GM19238 (cell line): ENCODE measurements around the gene ERICH6B.
"Not testable (repeated sequence)": the region's sequence is repeated elsewhere in the genome, so short reads cannot be mapped to it uniquely, and the experiment has no call there.

Experiments
- DNase-seq: peaks from one replicate; pipeline ENCODE4 v3.0.0; 2011; ENCODE audit warnings: low spot score; ENCODE audit not compliant: insufficient read length

ERICH6B gene

GRCh38 chr13:45615501-45616101, at the start of gene ERICH6B:
Gene ERICH6B (minus strand): TSS chr13:45615739. CDS start chr13:45597005, 18,734 bp downstream.
- DNase-seq, result no peak

DNA sequence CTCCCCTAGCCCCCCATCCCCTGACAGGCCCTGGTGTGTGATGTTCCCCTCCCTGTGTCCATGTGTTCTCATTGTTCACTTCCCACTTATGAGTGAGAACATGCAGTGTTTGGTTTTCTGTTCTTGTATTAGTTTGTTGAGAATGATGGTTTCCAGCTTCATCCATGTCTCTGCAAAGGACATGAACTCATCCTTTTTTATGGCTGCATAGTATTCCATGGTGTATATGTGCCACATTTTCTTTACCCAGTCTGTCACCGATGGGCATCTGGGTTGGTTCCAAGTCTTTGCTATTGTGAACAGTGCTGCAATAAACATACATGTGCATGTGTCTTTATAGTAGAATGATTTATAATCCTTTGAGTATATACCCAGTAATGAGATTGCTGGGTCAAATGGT, 47.4 kb upstream of the ERICH6B start:
- not testable (repeated sequence) for DNase-seq

GRCh38 chr13:45662162-45662561, 46.6 kb upstream of the ERICH6B start:
- no peak for DNase-seq

DNA sequence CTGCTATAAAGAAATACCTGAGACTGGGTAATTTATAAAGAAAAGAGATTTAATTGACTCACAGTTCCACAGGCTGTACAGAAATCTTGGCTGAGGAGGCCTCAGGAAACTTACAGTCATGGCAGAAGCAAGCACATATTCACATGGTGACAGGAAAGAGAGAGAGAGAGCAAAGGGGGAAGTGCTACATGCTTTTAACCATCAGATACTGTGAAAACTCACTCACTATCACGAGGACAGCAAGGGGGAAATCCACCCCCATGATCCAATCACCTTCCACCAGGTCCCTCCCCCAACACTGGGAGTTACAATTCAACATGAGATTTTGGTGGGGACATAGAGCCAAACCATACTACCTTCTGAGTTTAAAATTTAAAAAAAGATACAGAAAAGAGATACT, 44.9 kb upstream of the ERICH6B start:
- DNase-seq, result not testable (repeated sequence)

DNA sequence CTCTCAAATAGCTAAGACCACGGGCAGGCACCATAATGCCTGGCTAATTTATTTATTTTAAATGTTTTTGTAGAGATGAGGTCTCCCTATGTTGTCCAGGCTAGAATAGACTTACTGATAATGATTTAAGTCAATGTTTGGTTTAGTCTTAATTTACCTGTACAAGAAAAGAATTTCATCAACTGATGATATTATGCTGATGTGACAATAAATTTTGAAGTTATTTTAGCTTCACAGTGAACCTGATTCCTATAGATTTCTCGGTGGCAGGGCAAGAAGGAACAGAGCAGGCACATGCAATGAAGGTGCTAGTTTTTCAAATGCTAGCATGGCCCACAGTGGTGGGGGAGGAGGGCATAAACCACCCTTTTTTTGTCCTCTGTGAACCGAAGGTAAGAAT, 44.0 kb upstream of the ERICH6B start:
- no peak for DNase-seq

GRCh38 chr13:45658586-45659235, 43.2 kb upstream of the ERICH6B start:
- no peak for DNase-seq

DNA sequence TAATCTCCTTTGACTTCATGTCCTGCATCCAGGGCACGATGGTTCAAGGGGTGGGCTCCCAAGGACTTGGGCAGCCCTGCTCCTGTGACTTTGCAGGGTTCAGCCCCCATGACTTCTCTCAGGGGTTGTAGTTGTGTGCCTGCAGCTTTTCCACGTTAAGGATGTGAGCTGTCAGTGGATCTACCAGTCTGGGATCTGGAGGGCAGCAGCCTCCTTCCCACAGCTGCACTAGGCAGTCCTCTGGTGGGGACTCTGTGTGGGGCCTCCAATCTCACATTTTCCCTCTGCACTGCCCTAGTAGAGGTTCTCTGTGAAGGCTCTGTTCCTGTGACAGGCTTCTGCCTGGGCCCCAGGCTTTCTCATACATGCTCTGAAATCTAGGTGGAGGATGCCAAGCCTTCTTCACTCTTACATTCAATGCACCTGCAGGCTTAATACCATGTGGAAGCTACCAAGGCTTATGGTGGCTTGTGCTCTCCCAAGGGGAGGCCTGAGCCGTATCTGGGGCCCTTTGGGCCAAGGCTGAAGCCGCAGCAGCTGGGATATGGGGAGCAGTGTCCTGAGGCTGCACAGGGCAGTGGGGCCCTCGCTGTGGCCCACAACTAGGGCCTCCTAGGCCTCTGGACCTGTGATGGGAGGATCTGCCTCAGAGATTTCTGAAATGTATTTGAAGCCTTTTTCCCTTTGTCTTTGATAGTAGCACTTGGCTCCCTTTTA, 39.3 kb upstream of the ERICH6B start:
- DNase-seq, result no peak

- DNase-seq, result not testable (repeated sequence)
Measured at GRCh38 chr13:45645263-45645662, 29.7 kb upstream of the ERICH6B start.

DNA sequence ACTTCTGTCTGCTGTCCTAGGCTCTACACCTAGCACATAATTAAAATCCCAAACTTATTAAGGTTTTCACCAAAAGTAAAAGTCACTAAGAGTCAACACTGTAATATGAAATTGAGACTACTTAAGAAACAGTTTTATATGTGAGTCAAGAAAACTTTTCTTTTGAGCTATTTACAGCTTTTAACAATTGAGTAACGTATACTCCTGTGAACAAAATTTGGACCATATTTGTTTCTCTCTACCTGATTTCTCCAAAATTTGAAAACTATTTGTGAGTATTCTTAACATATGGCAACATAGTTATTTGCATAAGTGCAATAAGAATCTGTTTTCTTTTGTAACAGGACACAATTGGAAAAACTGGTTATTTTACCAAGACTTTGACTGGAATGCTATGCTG, 26.6 kb upstream of the ERICH6B start:
- not testable (repeated sequence) for DNase-seq

GRCh38 chr13:45635291-45635690, 19.8 kb upstream of the ERICH6B start:
- DNase-seq, result not testable (repeated sequence)

- no peak for DNase-seq
Measured at GRCh38 chr13:45630791-45631190, 15.3 kb upstream of the ERICH6B start.

- DNase-seq, result no peak
Measured at GRCh38 chr13:45629940-45630339, 14.4 kb upstream of the ERICH6B start.

- no peak for DNase-seq
Measured at GRCh38 chr13:45628094-45628493, 12.6 kb upstream of the ERICH6B start.

DNA sequence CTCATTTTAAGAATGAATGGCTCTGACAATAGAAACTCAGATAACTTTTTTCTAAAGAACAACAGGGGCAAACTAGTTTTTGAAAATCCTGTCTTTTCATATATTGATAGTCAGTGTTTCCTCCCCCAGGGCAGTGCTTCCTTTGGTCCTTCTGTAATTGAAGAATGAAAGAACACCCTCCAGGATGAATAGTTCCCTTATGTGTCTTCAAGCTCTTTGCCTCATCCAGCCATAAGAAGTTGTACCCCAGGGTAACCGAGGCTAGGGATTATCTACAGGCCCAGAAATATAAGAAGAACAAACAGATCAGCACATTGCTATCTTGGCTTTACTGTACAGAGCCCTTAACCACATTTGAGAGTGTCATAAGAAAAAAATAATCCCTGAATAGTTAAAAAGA, 12.1 kb upstream of the ERICH6B start:
- no peak for DNase-seq

- DNase-seq, result no peak
Measured at GRCh38 chr13:45626731-45627374, 11.3 kb upstream of the ERICH6B start.

GRCh38 chr13:45623516-45624090, 8.1 kb upstream of the ERICH6B start:
- no peak for DNase-seq

GRCh38 chr13:45621950-45622349, 6.4 kb upstream of the ERICH6B start:
- DNase-seq, result no peak

DNA sequence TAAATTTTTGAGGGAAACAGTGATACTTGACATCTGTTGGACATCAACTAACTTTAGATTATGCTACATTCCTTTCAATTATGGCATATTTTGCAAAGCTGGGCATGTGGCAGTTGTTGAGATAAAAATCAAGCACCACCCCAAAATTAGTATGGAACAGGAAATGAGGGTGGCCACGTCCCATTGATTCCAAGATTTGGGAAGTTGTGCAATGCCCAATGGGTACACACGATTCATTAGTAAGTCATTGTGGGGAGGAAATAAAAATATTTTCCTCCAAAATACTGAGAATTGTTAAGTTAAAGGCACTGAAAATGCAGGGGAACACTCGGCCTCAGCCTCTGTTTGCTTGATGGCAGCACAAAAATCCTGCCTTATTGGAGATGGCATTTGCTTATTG, 7.6 kb downstream of the ERICH6B start:
- DNase-seq, result no peak

- DNase-seq, result no peak
Measured at GRCh38 chr13:45604892-45605291, 10.6 kb downstream of the ERICH6B start.

DNA sequence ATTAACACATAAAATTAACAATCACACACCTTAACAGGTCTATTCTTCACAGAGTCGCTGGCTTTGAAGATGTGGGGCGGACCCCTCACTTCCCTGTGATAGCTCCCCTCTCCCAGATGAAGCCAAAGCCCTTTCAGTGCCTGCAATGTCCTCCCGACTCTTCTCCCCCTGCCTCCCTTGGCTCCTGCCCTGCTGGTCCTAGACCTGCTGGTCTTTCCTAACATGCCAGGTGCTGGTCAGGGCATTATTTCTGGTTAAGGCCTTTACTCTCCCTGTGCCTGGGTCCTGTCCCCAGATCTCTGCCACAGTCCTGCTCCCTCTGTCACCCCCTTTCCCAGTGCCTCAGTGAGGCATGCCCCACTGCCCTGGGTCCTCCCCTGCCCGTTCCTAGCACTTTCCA, 12.2 kb downstream of the ERICH6B start:
- no peak for DNase-seq
